Nephron (organoid): Measurements from ENCODE around the gene MAP3K20.

ENCODE experiments used
- H3K27ac Mint-ChIP-seq, 3 experiments: 2 replicates each; pipeline ENCODE4 v1.8.0; 2020; ENCODE audit warnings: mixed read lengths in 3 of 3, mild to moderate bottlenecking in 2 of 3, moderate library complexity in 1 of 3
- H3K27me3 Mint-ChIP-seq: 2 replicates; pipeline ENCODE4 v1.8.0; 2021; ENCODE audit warnings: low read depth, mild to moderate bottlenecking, moderate library complexity, mixed read lengths
- H3K36me3 Mint-ChIP-seq: 2 replicates; pipeline ENCODE4 v1.8.0; 2020; ENCODE audit warnings: low read depth, mixed read lengths
- H3K4me1 Mint-ChIP-seq: 2 replicates; pipeline ENCODE4 v1.8.0; 2020; ENCODE audit warnings: mixed read lengths
- H3K4me3 Mint-ChIP-seq, 3 experiments: 2 replicates each; pipeline ENCODE4 v1.8.0; 2020; ENCODE audit warnings: mild to moderate bottlenecking in 3 of 3, mixed read lengths in 3 of 3, moderate library complexity in 2 of 3
- H3K9me3 Mint-ChIP-seq: 2 replicates; pipeline ENCODE4 v1.8.0; 2020; ENCODE audit warnings: mixed read lengths
- TF ChIP-seq, protein P1 (sequence below), 3 experiments: fragments of 200-600 bp; sonication (generic); IDR thresholded peaks; one replicate each; pipeline ENCODE4 v1.5.0; 2021; ENCODE audit warnings: antibody characterized with exemption in 3 of 3; ENCODE audit not compliant: unreplicated experiment in 3 of 3

Gene MAP3K20

DNA sequence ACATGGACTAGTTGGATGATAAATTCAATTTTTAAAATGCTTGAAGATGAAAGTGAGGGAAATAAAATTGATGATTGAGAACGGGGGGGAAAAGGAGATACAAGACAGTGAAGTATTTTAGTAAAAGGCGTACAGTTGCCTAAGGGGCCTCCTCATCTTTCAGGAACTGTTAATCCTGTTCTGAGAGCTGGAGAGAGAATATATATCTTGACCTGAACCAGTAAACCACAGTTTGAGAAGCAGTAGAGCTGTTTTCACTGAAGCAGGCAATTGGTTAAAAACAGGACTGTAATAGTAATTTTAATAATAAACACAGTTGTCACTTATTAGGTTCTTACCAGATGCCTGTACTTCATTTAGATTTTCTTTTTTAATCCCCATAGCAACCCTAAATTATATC, 137.5 kb downstream of the MAP3K20 start:
- Mint-ChIP-seq H3K27ac (no peak overlapping the region), H3K9me3 (no peaks in the 10 kb centered on the region), H3K4me1 (peaks cover 29% of the 10 kb centered on the region), H3K4me3 (no peak overlapping the region), H3K36me3 (no peaks in the 10 kb centered on the region), H3K27me3 (no peaks in the 10 kb centered on the region)
- TF ChIP-seq, protein P1, sequence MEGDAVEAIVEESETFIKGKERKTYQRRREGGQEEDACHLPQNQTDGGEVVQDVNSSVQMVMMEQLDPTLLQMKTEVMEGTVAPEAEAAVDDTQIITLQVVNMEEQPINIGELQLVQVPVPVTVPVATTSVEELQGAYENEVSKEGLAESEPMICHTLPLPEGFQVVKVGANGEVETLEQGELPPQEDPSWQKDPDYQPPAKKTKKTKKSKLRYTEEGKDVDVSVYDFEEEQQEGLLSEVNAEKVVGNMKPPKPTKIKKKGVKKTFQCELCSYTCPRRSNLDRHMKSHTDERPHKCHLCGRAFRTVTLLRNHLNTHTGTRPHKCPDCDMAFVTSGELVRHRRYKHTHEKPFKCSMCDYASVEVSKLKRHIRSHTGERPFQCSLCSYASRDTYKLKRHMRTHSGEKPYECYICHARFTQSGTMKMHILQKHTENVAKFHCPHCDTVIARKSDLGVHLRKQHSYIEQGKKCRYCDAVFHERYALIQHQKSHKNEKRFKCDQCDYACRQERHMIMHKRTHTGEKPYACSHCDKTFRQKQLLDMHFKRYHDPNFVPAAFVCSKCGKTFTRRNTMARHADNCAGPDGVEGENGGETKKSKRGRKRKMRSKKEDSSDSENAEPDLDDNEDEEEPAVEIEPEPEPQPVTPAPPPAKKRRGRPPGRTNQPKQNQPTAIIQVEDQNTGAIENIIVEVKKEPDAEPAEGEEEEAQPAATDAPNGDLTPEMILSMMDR (IDR thresholded peaks at IDR 0.05; ENCODE audit: unreplicated experiment in 3 of 3): no peak

DNA sequence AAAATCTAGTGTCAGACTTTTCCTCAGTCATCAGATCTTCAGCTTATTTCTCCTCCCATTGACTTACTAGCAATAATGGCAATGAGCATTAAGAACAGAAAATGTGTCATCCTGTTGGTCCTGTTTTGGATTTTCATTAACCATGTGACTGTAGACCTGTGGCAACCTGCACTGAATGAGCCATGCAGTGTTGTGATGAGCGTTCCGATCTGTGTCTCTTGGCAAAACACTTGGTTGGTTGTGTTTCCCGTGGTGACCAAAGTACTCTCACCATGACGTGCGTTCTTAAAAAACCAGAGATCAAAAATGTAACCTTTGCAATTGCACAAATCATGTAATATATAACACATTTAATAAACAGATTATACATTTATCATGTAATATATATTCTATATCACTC, 138.6 kb downstream of the MAP3K20 start:
- Mint-ChIP-seq H3K27ac (no peak overlapping the region), H3K27me3 (no peaks in the 10 kb centered on the region), H3K9me3 (no peaks in the 10 kb centered on the region), H3K4me3 (no peak overlapping the region), H3K36me3 (no peaks in the 10 kb centered on the region), H3K4me1 (peaks cover 38% of the 10 kb centered on the region)
- TF ChIP-seq, protein P1 (IDR thresholded peaks at IDR 0.05; ENCODE audit: unreplicated experiment in 3 of 3): no peak

DNA sequence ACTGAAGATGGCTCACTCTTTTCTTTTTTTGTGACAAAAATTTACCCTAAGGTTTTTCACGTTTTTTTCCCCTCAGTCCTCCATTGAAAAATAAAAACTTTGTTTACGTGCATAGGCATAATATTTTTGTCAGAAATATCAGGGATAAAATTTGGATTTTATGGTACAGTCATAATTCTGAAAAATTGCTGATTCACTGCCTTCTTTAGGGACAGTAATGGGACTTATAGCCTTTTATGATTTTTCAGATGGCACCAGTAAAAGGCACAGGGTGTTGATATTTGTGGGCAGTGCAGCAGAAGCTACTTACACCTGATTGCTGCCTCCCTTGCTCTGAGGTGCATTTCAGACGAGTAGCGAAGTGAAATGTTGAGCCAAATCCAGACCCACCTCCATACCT, 139.7 kb downstream of the MAP3K20 start:
- Mint-ChIP-seq H3K27me3 (no peaks in the 10 kb centered on the region), H3K36me3 (no peaks in the 10 kb centered on the region), H3K4me3 (no peak overlapping the region), H3K27ac (no peak overlapping the region), H3K9me3 (no peaks in the 10 kb centered on the region), H3K4me1 (peaks cover 36% of the 10 kb centered on the region)
- TF ChIP-seq, protein P1 (IDR thresholded peaks at IDR 0.05; ENCODE audit: unreplicated experiment in 3 of 3): no peak

DNA sequence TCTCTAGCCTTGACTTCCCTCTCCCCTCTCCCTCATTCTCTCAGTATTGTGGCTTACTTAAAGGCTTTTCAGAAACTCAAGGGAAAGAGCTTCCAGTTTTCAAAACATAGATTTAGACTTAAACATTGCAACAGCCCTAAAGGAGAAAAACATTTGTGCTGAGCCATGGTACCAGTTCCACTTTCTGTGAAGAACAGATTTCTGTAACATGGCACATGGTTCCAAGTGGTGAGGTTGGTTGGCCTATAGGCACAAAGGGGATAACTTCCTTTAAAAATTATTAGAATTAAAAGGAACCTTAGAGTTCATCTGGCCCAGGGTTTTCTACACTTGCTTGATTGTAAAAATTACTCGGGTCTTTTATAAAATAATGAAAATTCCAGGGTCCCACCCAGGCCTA, 140.4 kb downstream of the MAP3K20 start:
- Mint-ChIP-seq H3K4me3 (no peak overlapping the region), H3K36me3 (peaks cover 3% of the 10 kb centered on the region), H3K27me3 (no peaks in the 10 kb centered on the region), H3K27ac (no peak overlapping the region), H3K4me1 (peaks cover 33% of the 10 kb centered on the region), H3K9me3 (no peaks in the 10 kb centered on the region)
- TF ChIP-seq, protein P1 (IDR thresholded peaks at IDR 0.05; ENCODE audit: unreplicated experiment in 3 of 3): no peak

DNA sequence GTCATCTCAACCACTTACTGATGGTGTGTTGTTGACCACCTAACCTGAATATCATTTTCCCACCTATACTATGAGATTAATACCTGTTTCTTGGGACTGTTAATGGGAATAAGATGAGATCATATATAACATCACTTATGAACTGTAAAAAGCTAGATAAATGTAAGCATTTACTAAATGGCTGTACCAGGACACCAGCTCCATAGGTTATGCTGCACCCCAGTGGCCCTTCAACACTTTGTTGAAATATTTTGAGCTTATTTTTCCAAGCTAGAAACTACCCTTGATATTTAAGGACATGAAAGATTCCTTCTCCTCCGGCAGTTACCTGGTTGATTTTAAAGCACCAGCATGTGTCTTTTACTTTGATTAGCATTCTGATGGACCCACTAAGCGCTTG, 141.0 kb downstream of the MAP3K20 start:
- Mint-ChIP-seq H3K27ac (no peak overlapping the region), H3K4me3 (peak overlapping the region in 1 of 3 experiments; percentile 11), H3K9me3 (no peaks in the 10 kb centered on the region), H3K27me3 (no peaks in the 10 kb centered on the region), H3K4me1 (peaks cover 31% of the 10 kb centered on the region), H3K36me3 (peaks cover 5% of the 10 kb centered on the region)
- TF ChIP-seq, protein P1 (IDR thresholded peaks at IDR 0.05; ENCODE audit: unreplicated experiment in 3 of 3): no peak

DNA sequence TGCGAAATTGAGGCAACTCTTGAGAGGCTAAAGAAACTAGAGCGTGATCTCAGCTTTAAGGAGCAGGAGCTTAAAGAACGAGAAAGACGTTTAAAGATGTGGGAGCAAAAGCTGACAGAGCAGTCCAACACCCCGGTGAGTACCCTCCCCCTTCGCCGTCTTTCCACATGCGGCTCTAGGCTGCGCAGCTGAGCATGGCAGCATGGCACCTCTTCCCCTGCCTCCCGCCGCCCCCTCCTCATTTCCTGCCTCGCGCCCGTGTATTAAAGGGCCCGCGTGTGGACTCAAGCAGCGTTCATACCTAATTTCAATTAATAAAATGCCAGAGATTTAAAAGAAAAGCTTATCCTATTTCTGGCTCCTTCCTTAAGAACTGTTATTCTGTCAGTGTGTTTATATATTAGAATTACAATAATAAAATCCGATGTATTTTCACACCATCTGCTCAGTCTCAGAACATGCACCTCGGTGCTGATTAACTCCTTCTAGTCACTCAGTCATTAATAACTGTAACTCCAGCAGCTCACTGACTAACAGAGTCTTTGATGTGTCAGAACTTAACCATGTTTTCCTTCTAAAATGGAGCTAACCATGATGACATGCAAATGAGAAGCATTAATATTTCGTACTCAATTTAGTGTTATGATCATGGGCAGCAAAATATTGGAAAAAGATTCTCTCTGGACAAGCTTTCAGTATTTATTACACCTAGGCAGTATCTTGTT, 141.6 kb downstream of the MAP3K20 start:
- Mint-ChIP-seq H3K4me1 (peaks cover 31% of the 10 kb centered on the region), H3K27ac (no peak overlapping the region), H3K36me3 (peaks cover 5% of the 10 kb centered on the region), H3K27me3 (no peaks in the 10 kb centered on the region), H3K4me3 (no peak overlapping the region), H3K9me3 (no peaks in the 10 kb centered on the region)
- TF ChIP-seq, protein P1 (IDR thresholded peaks at IDR 0.05; ENCODE audit: unreplicated experiment in 3 of 3): no peak
